Gastrocnemius medialis (tissue), 4 donors: ENCODE data around the gene FAM136A.

Experiments
- CTCF ChIP-seq, 5 experiments: fragments of 450-650 bp in 3 of 5; fragments of 200-600 bp in 2 of 5; sonication (generic) in 2 of 5; IDR thresholded peaks in 4 of 5; conservative IDR thresholded peaks in 1 of 5; 1 replicate in 4 of 5; 2 replicates in 1 of 5; pipeline ENCODE4 v1.5.1; 2016 to 2019; ENCODE audit warnings: antibody characterized with exemption in 5 of 5, mild to moderate bottlenecking in 3 of 5, moderate library complexity in 3 of 5
- POLR2A ChIP-seq, 2 donors: fragments of 450-650 bp; IDR thresholded peaks; one replicate each; pipeline ENCODE4 v1.6.1; 2017; ENCODE audit warnings: antibody characterized with exemption in 2 of 2, mild to moderate bottlenecking in 2 of 2, moderate library complexity in 2 of 2

- no peak for TF ChIP-seq CTCF (IDR thresholded peaks at IDR 0.05 in 4 of 5, conservative IDR thresholded peaks at IDR 0.05 in 1 of 5)
- TF ChIP-seq POLR2A (IDR thresholded peaks at IDR 0.05): no peak
Measured at GRCh38 chr2:70282439-70282838, 19.4 kb downstream of the FAM136A start.
